ENCODE data around the gene IFRD2.

The IFRD2 gene

DNA sequence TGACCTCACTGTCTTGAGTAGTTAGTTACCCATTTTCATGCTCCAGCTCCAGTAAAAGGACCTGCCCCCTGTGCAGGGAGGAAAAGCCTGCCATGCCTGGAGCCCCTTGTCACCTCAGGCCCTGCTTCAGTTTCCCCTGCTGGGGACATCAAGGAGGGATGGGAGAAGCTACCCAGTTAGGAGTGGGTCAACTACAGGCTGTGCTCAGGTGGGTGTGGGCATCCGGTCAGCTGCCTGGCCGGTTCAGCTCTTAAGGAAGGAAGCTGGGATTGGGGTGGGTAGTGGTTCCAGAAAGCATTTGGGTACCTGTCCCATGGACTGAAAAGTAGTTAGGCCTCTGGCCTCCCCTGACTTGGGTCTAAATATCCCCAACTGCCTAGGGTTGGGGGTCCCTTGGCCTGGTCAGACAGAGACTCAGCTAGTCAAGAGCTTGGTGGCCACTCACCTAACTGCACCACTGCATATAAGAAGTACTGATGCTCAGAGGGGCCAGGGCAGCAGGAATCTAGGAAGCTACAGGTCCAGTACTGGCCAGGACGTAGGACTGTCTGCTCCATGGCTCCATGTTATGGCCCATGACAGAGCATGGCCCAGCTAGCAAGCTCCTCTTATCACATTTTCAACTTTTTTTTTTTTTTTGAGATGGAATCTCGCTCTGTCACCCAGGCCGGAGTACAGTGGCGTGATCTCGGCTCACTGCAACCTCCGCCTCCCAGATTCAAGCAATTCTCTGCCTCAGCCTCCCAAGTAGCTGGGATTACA lies 12.8 kb downstream of the IFRD2 start:
- Histone ChIP-seq H3K9me3 (ENCODE audit: control insufficient read depth, low read length) (no peaks in the 10 kb centered on the region), H3K36me3 (ENCODE audit: control insufficient read depth, insufficient read depth, low read length) (no peaks in the 10 kb centered on the region), H3K27me3 (ENCODE audit: control insufficient read depth, insufficient read depth, low read length, poor library complexity, severe bottlenecking) (peaks cover 21% of the 10 kb centered on the region), H3K4me3 (ENCODE audit: insufficient read depth, low read depth, low read length) (no peak overlapping the region), H3K27ac (ENCODE audit: insufficient read depth, low read depth, low read length, poor library complexity, severe bottlenecking) (no peak overlapping the region), H3K4me1 (ENCODE audit: control insufficient read depth, insufficient read depth, low read length) (peaks cover 7% of the 10 kb centered on the region)
- WGBS, 2 experiments = 93 to 95% methylated on average over 8 of the region's 8 CpGs

DNA sequence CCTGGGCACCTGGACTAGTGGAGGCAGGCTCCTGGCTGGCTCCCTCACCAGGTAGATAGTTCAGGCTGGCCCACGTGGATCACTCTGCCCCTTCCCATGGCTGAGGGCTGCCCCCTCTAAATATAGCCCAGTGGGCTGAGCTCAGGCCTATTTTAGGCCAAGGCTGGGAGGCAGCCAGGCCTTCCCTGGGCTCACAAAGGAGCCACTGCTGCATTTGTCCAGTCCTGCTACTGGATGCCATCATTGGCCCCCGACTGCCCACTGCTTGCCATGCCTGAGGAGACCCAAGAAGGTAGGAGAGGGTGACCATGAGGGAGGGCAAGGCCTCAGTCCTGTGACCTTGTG lies 13.4 kb downstream of the IFRD2 start, which contains the start of gene LSMEM2:
TSS of gene LSMEM2 (plus strand) at position 208 of the 345 bp plus-strand sequence. CDS start at position 235, 27 bp downstream.
- Histone ChIP-seq H3K27me3 (ENCODE audit: control insufficient read depth, insufficient read depth, low read length, poor library complexity, severe bottlenecking) (peaks cover 27% of the 10 kb centered on the region), H3K36me3 (ENCODE audit: control insufficient read depth, insufficient read depth, low read length) (no peaks in the 10 kb centered on the region), H3K9me3 (ENCODE audit: control insufficient read depth, low read length) (no peaks in the 10 kb centered on the region), H3K4me1 (ENCODE audit: control insufficient read depth, insufficient read depth, low read length) (peaks cover 7% of the 10 kb centered on the region), H3K4me3 (ENCODE audit: insufficient read depth, low read depth, low read length) (no peak within 1 kb of the TSS), H3K27ac (ENCODE audit: insufficient read depth, low read depth, low read length, poor library complexity, severe bottlenecking) (no peak within 1 kb of the TSS)
- WGBS, 2 experiments = 80 to 86% methylated on average over 2 of the region's 2 CpGs

DNA sequence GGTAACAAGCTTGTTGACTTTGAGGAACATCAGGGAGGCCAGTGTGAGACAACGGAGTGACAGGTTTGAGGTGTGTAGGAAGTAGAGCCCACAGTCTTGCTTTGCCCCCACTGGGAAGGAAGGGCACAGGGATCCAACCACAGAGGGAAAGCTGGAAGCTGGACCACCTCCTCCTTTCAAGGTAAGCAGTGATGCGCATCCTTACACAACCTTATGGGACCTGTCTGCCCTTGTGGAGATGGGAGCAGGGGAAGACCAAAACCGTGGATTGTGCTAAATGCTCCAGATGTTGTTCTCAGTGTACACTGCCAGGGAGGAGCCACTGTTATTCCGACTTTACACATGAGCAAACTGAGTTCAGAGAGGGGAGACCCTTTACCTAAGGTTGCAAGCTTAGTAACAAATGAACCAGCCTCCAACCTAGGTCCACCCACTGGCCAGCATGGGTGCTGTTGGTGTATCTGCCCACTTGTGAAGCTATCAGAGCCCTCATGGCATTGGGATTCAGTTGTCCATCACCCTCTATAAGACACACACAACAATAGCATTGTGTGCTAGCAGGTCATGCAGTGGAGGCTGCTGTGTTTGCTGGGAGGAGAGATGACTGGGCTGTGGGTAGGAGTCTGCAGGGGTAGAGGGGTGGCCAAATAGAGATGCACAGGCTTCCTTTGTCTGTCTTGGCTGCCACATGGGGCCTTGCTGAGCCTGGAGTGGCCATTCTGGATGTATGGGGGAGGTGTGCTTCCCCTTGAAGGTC lies 13.9 kb downstream of the IFRD2 start:
- peaks cover 7% of the 10 kb centered on the region for H3K4me1 ChIP-seq (ENCODE audit: control insufficient read depth, insufficient read depth, low read length)
- H3K27me3 ChIP-seq (ENCODE audit: control insufficient read depth, insufficient read depth, low read length, poor library complexity, severe bottlenecking) = peaks cover 32% of the 10 kb centered on the region
- no peak overlapping the region for H3K27ac ChIP-seq (ENCODE audit: insufficient read depth, low read depth, low read length, poor library complexity, severe bottlenecking)
- no peaks in the 10 kb centered on the region for H3K36me3 ChIP-seq (ENCODE audit: control insufficient read depth, insufficient read depth, low read length)
- 87 to 92% methylated on average over 4 of the region's 4 CpGs for WGBS, 2 experiments
- H3K4me3 ChIP-seq (ENCODE audit: insufficient read depth, low read depth, low read length) = no peak overlapping the region
- H3K9me3 ChIP-seq (ENCODE audit: control insufficient read depth, low read length) = no peaks in the 10 kb centered on the region

DNA sequence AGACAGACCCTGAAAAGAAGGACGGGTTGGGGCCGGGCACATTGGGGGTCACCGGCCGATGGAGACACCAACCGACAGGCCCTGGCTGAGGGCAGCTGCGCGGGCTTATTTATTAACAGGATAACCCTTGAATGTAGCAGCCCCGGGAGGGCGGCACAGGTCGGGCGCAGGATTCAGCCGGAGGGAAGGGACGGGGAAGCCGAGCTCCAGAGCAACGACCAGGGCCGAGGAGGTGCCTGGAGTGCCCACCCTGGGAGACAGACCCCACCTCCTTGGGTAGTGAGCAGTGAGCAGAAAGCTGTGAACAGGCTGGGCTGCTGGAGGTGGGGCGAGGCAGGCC lies 15.5 kb downstream of the IFRD2 start:
- H3K9me3 ChIP-seq (ENCODE audit: control insufficient read depth, low read length) = no peaks in the 10 kb centered on the region
- no peak overlapping the region for H3K27ac ChIP-seq (ENCODE audit: insufficient read depth, low read depth, low read length, poor library complexity, severe bottlenecking)
- H3K4me3 ChIP-seq (ENCODE audit: insufficient read depth, low read depth, low read length) = no peak overlapping the region
- 92 to 94% methylated on average over 17 of the region's 17 CpGs for WGBS, 2 experiments
- H3K4me1 ChIP-seq (ENCODE audit: control insufficient read depth, insufficient read depth, low read length) = peaks cover 7% of the 10 kb centered on the region
- H3K27me3 ChIP-seq (ENCODE audit: control insufficient read depth, insufficient read depth, low read length, poor library complexity, severe bottlenecking) = peaks cover 37% of the 10 kb centered on the region
- no peaks in the 10 kb centered on the region for H3K36me3 ChIP-seq (ENCODE audit: control insufficient read depth, insufficient read depth, low read length)

DNA sequence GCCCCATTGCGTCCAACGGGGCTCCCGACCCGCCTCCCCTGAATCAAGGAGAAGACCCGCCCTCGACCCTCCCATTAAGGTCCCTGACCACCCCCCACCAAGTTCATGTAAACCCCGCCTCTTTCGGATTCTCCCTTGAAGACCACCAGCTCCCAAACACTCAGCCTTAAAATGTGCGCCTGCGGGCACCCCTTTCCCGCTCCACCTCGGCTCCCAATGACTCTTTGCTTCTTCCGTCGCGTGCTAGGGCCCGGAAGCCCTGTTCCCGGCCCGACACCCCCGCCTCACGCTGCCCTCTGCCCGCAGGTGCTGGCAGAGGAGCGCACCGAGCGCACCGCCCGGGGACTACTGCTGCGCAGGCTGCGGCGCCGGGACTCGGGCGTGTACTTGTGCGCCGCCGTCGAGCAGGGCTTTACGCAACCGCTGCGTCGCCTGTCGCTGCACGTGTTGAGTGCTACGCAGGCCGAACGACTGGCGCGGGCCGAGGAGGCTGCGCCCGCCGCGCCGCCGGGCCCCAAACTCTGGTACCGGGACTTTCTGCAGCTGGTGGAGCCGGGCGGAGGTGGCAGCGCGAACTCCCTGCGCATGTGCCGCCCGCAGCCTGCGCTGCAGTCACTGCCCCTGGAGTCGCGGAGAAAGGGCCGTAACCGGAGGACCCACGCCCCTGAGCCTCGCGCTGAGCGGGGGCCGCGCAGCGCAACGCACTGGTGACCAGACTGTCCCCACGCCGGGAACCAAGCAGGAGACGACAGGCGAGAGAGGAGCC lies 16.1 kb downstream of the IFRD2 start:
- Histone ChIP-seq H3K4me3 (ENCODE audit: insufficient read depth, low read depth, low read length) (peak overlapping the region; percentile 27), H3K36me3 (ENCODE audit: control insufficient read depth, insufficient read depth, low read length) (no peaks in the 10 kb centered on the region), H3K9me3 (ENCODE audit: control insufficient read depth, low read length) (no peaks in the 10 kb centered on the region), H3K27me3 (ENCODE audit: control insufficient read depth, insufficient read depth, low read length, poor library complexity, severe bottlenecking) (peaks cover 37% of the 10 kb centered on the region), H3K4me1 (ENCODE audit: control insufficient read depth, insufficient read depth, low read length) (peaks cover 7% of the 10 kb centered on the region), H3K27ac (ENCODE audit: insufficient read depth, low read depth, low read length, poor library complexity, severe bottlenecking) (no peak overlapping the region)
- WGBS, 2 experiments = 85 to 86% methylated on average over 79 of the region's 79 CpGs

DNA sequence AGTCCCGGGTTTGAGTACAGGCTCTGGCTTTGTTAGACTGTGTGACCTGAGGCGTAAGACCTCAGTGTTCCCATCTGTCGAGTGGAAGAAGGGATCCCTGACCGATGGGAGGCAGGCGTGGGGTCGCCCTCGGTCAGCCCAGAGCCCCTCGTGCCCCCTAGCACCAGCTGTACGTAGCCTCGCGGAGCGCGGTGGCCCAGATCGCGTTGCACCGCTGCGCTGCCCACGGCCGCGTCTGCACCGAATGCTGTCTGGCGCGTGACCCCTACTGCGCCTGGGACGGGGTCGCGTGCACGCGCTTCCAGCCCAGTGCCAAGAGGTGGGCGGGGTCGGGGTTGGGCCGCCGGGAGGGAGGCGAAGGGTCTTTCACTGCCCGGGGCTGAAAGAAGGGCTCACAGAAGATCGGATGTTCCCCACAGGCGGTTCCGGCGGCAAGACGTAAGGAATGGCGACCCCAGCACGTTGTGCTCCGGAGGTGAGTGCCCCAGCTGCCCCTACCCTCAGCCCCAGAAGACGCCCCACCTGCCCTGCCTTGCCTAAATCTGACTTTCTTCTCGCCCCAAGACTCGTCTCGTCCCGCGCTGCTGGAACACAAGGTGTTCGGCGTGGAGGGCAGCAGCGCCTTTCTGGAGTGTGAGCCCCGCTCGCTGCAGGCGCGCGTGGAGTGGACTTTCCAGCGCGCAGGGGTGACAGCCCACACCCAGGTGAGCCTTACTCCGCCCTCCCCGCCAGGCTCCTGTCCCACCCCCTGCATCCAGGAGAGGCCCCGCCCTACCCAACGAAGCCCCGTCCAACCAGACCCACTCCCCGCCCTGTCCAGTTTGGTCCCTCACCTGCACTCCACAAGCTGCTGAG lies 16.9 kb downstream of the IFRD2 start:
- WGBS, 2 experiments = 17 to 19% methylated on average over 65 of the region's 65 CpGs
- H3K9me3 ChIP-seq (ENCODE audit: control insufficient read depth, low read length) = no peaks in the 10 kb centered on the region
- peaks cover 37% of the 10 kb centered on the region for H3K27me3 ChIP-seq (ENCODE audit: control insufficient read depth, insufficient read depth, low read length, poor library complexity, severe bottlenecking)
- H3K27ac ChIP-seq (ENCODE audit: insufficient read depth, low read depth, low read length, poor library complexity, severe bottlenecking) = no peak overlapping the region
- peak overlapping the region; percentile 27 for H3K4me3 ChIP-seq (ENCODE audit: insufficient read depth, low read depth, low read length)
- H3K36me3 ChIP-seq (ENCODE audit: control insufficient read depth, insufficient read depth, low read length) = no peaks in the 10 kb centered on the region
- peaks cover 7% of the 10 kb centered on the region for H3K4me1 ChIP-seq (ENCODE audit: control insufficient read depth, insufficient read depth, low read length)

DNA sequence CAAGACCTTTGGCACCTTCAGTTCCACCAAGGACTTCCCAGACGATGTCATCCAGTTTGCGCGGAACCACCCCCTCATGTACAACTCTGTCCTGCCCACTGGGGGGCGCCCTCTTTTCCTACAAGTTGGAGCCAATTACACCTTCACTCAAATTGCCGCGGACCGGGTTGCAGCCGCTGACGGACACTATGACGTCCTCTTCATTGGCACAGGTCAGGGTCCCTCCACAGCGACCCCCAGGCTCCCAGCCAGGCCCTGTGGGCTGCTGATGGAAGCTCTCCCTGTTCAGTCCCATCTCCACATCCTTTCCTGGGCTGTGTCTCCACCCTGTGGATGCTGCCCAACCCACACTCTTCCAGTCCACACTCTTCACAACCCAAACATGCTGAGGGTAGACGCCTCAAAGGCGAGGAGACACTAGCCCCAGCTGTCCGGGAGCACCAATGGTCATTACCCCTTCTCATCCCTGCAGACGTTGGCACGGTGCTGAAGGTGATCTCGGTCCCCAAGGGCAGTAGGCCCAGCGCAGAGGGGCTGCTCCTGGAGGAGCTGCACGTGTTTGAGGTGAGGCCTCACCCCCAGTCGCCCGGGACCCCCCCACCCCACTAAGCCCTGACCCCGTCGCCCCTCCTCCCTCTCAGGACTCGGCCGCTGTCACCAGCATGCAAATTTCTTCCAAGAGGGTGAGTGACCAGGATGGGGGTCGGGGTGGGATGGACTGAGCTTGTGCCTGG lies 17.7 kb downstream of the IFRD2 start:
- Histone ChIP-seq H3K27ac (ENCODE audit: insufficient read depth, low read depth, low read length, poor library complexity, severe bottlenecking) (no peak overlapping the region), H3K9me3 (ENCODE audit: control insufficient read depth, low read length) (no peaks in the 10 kb centered on the region), H3K27me3 (ENCODE audit: control insufficient read depth, insufficient read depth, low read length, poor library complexity, severe bottlenecking) (peaks cover 37% of the 10 kb centered on the region), H3K4me3 (ENCODE audit: insufficient read depth, low read depth, low read length) (peak overlapping the region; percentile 27), H3K36me3 (ENCODE audit: control insufficient read depth, insufficient read depth, low read length) (no peaks in the 10 kb centered on the region), H3K4me1 (ENCODE audit: control insufficient read depth, insufficient read depth, low read length) (peaks cover 14% of the 10 kb centered on the region)
- WGBS, 2 experiments = 16 to 17% methylated on average over 26 of the region's 26 CpGs

DNA sequence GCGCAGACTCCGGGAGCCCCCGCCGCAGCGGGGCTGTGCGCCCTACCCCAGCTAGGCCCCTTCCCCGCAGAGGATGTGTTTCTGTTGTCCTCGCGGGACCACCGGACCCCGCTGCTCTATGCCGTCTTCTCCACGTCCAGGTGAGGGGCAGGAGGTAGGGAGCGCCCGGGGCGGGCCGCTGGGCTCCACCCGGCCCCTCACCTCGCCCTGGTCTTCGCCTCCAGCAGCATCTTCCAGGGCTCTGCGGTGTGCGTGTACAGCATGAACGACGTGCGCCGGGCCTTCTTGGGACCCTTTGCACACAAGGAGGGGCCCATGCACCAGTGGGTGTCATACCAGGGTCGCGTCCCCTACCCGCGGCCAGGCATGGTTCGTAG lies 18.6 kb downstream of the IFRD2 start:
- 80% methylated on average over 31 of the region's 31 CpGs for WGBS, 2 experiments
- Histone ChIP-seq H3K27ac (ENCODE audit: insufficient read depth, low read depth, low read length, poor library complexity, severe bottlenecking) (no peak overlapping the region), H3K4me3 (ENCODE audit: insufficient read depth, low read depth, low read length) (no peak overlapping the region), H3K9me3 (ENCODE audit: control insufficient read depth, low read length) (no peaks in the 10 kb centered on the region), H3K27me3 (ENCODE audit: control insufficient read depth, insufficient read depth, low read length, poor library complexity, severe bottlenecking) (peaks cover 37% of the 10 kb centered on the region), H3K36me3 (ENCODE audit: control insufficient read depth, insufficient read depth, low read length) (no peaks in the 10 kb centered on the region), H3K4me1 (ENCODE audit: control insufficient read depth, insufficient read depth, low read length) (peaks cover 22% of the 10 kb centered on the region)

DNA sequence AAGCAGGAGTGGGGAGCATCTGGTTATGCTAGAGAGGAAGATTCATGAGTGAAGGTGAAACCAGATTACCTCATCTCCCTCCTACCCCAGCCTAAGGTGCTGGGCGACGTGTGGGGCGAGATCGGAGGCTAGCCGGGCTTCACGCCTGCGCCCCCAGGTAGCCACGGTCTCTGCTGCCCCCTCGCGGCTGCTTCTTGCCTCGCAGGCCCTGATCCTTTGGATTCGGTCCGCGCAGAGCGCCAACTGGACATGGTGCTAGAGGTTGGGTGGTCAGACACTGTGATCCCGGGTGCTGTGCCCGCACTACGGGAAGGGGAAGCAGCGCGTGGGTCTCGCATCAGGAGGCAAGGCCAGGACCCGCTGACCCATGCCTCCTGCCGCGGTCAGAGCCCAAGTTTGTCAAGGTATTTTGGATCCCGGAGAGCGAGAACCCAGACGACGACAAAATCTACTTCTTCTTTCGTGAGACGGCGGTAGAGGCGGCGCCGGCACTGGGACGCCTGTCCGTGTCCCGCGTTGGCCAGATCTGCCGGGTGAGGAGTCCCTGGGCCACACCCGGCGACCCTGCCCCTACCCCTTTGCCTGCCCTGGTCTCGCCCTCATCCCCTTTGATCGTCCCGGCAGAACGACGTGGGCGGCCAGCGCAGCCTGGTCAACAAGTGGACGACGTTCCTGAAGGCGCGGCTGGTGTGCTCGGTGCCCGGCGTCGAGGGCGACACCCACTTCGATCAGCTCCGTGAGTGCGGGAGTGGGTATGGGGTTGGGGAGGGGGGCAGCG lies 19.1 kb downstream of the IFRD2 start:
- H3K4me3 ChIP-seq (ENCODE audit: insufficient read depth, low read depth, low read length) = no peak overlapping the region

More for the DNA sequence above, 19.1 kb downstream of the IFRD2 start:
- Histone ChIP-seq H3K27ac (ENCODE audit: insufficient read depth, low read depth, low read length, poor library complexity, severe bottlenecking) (no peak overlapping the region), H3K9me3 (ENCODE audit: control insufficient read depth, low read length) (no peaks in the 10 kb centered on the region), H3K4me1 (ENCODE audit: control insufficient read depth, insufficient read depth, low read length) (peaks cover 28% of the 10 kb centered on the region), H3K27me3 (ENCODE audit: control insufficient read depth, insufficient read depth, low read length, poor library complexity, severe bottlenecking) (peaks cover 37% of the 10 kb centered on the region), H3K36me3 (ENCODE audit: control insufficient read depth, insufficient read depth, low read length) (no peaks in the 10 kb centered on the region)
- WGBS, 2 experiments = 19 to 22% methylated on average over 61 of the region's 61 CpGs
